ENCODE data around the gene NTM.

Gene NTM

DNA sequence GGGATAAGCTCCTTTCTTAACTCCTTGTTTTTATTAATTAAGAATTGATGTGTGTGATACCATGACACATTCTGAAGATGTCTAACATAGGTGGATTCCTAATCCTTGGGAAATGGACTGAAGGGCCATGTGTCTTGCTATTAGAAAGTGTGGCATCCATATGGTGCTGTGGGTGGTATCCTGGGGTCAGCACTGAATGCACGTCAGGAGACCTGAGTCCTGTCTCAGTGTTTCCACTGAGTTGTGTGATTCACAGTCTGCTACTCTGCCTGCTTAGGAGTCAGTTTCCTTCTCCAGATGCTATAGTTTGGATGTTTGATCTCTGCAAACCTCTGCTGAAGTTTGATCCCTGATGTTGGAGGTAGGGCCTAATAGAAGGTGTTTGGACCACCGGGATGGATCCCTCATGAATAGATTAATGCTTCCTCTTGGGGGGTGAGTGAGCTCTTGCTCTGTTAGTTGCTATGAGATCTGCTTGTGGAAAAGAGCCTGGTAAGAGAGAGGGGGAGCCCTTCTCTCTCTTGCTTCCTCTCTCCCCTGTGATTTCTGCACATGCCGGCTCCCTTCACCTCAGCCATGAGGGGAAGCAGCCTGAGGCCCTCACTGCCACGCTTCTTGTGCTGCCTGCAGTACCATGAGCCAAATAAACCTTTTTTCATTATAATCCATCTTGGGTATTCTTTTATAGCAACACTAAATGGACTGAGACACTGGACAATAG lies 666.5 kb downstream of the NTM start:
- DNase-seq: no peak

DNA sequence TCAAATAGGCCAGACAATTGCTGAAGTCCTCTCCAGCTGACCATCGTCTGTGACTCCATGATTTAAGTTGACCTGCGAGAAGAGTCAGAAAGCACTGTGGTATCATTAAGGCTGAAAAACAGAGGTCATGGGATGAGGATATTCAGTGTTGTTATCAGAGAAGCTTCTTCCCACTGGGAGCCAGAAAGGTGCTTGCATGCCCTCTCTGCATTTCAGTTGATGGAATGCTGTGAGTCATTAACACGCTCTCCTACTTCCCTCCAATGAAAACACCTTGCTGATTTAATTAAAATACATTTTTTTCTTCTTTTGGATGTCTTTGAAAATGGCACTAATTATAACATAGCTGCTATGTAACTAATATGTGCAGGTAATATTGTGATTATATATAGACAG lies 667.0 kb downstream of the NTM start:
- no peak for DNase-seq

DNA sequence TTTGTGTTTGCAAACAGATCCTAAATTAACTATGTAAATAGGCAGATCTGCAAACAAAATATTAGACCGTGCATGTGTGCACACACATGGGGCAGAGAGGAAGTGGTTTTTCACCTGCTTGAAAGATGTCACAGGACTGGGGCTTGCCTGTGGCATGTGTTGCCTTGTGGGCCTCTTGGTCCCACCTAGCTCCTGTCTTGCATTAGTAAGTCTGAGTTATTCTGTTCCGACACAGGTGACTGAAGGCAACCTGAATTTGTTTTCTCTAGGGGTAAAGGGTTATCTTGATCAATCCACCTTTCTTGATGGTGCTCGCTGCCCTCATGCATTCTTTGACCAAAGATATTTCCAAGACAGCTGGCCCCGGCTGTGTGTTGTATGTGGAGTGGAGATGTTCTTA lies 667.5 kb downstream of the NTM start:
- no peak for DNase-seq

DNA sequence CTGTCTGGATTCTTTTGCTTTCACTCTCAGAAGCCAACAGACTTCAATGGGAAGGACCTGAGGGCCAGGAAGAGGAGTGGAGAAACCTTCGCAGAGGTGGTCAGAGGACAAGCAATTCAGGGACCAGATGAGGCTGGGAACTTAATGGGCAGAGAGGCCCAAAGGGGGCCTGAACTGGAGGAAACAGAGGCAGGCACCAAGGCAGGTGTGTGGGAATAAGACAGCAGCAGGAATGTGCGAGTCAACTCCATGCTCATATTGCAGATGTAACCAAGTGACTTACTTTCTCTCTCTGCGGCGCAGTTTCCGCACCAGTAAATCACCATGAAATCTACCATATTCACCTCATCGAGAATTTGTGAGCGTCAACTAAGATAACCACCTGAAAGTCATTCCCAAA lies 669.1 kb downstream of the NTM start:
- no peak for DNase-seq

DNA sequence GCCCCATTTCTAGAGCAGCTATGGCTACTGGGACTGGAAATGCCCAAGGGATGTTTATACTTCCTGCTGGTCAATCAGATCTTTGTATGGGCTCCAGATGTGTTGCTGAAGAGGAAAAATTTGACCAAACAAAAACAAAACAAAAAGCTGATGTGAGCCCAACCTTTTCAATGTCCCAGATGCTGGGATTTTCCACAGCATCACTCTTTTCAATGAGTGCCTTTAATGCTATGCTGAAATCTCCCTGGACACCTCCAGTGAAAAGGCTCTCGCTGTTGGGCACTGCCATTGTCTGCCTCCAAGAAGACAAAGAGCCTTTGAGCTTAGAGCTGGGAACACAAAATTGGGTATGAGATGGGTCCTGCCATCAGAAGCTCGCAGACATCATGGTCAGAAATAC lies 671.9 kb downstream of the NTM start:
- no peak for DNase-seq

DNA sequence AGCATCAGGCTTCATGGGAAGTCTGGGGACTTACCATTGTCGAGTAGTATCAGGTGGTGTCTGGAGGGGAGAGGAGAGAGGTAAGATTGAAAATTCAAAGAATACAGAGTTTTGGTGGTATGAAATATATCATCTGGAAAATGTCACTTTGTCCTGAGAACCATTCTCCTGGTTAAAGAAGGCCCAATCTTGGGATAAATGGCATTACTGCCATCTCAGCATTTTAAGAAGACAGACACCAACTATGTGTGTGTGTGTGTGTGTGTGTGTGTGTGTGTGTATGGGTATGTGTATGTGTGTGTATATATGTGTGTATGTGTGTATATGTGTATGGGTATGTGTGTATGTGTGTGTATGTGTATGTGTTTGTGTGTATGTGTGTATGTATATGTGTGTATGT lies 673.3 kb downstream of the NTM start:
- DNase-seq: no peak

DNA sequence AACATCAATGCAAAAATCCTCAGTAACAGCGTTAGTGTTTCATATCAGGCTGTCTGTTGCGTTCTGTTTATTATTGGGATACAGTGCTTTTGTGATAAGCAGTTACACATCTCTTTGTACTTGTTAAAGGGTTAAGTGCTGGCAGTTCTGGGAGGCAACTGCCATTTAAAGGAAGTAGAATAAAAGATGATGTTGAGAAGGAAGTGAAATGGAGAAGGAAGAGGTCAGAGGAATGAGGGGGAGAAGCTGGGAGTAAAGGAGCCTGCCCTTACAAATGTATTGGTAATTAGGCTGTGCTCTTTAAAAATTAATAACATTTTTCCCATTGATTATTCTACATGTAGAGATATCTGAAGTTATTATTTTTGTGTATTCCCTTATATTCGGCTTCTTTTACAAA lies 674.7 kb downstream of the NTM start:
- no peak for DNase-seq

DNA sequence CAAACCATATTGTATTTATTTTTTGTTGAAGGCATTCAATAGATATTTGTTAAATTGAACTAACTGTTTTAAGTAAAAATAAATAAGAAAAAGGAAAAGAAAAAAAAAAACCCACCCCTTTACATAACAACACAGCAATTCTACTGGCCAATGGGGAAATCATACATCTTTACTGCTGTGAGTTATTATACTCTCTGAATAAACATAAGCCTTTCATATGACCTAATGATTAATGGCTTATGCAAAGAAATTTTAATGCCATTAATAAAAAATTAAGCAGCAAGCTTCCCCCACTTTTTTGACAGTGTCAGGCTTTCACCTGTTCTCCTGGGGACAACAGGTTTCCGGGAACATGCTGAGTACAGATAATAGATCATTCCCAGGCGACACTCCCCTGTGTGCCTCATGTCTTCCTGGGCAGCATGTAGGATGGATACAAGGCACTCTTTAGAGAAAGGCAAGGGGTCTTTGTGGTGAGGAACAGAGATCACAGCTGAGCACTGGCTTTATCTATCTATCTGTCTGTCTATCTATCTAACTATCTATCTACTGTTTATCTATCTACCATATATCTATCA lies 676.0 kb downstream of the NTM start:
- no peak for DNase-seq

DNA sequence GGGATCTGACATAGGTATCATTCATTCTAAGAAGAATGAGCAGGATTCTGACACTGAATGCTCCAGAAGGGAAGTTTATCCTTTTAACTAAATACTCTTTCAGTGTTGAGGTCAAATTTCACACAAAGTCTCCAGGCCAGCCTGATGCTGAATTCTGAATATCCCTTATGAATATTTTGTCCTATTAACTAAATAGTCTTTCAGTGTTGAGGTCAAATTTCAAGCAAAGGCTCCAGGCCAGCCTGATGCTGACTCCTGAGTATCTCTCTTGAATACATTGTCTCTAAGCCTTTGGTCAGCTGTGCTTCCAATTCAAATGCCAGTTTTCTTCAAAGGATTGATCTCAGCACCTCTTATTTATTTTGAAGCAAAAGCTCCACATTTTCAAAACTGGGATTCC lies 676.8 kb downstream of the NTM start:
- no peak for DNase-seq

DNA sequence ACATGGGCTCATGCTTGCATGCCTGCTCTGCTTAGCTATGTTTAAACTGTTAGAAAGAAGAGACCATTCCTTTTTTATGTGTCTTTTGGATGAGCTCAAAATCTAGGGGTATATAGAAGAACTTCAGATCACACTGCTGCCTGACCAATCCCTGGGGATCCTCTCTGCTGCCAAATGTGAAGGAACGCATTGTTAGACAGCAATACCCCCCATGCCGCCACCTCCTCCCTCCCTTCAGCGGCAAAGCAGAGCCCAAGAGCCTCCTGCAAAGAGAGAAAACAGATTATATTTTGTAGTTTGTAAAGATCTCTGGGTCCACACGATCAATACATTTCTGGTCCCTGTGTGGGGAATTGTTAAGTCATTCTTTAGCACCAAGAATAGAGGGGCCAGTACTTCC lies 677.6 kb downstream of the NTM start:
- DNase-seq: no peak

DNA sequence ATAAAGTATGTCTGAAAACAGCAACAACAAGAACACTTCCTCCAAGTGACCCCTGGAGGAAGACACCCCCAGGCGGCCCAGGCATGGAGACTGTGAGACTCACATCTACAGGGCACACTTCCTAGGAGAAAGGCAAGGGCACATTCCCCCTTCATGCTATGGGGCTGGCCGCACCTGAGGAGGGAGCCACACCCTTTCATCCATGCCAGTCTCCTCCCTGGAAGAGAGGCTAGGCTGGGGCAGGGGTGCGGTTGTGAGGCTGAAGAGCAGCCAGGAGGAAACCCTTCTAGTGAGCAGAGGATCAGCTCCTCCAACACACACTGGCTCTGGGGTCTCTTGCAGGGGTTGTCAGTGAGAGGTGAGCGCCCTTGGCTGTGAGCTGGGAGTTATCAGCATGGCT lies 678.8 kb downstream of the NTM start:
- no peak for DNase-seq

DNA sequence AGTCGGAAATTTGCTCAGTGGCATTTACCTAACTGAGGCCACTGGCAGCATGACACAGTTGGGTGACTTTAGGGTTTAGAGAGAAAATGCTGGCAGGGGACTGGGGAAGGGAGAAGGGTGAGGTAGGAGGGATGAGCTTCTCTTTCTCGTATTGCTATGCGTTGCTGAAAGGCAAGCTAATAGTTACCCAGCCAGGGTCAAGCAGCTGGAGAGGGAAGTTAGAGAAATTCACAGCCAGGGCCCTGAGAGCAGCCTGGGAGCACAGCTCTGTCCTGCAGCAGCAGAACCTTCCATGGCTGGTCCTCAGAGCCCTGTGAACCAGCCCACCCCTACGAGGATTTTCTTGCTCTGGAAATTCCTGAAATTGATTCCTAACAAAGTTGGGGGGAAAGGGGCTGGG lies 679.6 kb downstream of the NTM start:
- no peak for DNase-seq

DNA sequence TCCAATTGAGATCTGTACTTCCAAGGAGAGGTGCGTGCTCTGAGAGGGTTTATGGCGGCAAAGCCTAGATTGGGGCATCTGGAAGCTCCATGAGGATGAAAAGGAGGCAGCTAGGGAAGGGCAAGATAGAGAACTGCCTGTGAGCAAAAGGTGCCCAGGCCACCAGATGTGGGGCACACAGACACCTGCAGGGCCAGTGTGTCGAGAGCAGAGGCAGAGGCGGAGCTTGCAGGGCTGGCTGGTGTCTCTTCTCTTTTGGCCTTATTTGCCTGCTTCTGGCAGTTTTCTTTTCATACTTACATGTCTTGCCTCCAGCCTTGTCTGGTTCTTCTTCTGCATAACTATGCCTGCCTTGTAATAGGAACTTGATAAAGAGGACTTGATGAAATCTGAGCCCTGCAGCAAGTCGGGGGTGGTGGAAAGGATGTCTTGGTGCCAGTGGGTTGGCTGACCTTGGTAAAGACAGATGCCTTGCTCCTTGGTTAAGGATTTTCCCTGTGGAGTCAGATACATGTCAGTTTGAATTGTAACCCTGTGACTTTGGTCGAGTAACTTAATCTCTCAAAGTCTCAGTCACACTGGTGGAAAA lies 680.3 kb downstream of the NTM start:
- DNase-seq: no peak

DNA sequence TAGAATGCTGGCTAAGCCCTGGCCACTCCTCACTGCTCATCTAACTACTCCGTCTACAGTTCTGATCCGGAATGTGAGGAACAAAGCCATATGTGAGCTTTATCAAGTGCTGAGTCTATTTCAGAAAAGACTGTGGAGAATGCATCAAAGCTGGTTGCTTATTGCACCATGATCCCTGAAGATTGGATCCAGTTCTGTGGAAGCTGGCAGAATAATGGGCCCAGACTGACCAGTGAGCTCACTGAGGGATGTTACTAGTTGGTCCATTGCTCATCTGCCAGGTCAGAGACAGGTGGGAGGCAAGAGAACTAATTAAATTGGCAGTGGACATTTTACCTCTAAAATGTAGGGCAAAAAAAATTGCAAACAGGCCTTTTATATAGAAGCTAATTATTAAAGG lies 681.3 kb downstream of the NTM start:
- no peak for DNase-seq

DNA sequence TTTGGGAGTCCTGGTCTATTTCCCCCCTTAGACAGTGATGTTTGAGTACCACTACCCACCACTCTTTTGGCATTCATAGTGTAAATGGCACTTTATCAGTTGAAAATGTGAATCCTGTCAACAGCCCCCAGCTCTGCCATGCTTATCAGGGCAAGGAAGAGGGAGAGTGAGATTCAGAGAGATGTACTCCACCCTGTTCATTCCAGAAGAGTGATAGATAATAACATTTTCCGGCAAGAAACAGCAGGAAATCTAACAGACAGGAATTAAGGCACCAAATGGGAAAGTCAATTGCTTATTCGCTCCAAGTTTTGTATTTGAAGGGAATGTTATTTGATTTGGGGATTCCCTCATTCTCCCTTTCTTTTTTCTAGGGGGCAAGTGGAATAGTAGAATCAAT lies 681.9 kb downstream of the NTM start:
- no peak for DNase-seq

DNA sequence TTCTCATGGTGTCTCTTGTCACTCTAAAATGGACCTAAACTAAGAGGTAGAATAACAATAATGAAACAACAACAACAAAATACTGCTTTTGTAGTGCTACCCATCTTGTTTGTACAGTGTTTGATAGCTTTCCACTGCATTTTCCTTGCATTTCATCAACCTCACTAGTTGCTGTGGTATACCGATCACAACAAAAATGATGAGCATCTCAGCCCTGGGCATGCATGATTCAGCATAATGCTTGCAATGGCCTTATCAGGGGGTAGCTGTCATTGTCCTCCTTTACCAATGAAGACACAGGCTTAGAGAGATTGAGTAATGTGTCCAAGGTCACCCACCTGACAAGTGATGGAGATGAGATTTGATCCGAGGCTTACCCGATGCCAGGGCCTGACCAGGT lies 682.5 kb downstream of the NTM start:
- no peak for DNase-seq

DNA sequence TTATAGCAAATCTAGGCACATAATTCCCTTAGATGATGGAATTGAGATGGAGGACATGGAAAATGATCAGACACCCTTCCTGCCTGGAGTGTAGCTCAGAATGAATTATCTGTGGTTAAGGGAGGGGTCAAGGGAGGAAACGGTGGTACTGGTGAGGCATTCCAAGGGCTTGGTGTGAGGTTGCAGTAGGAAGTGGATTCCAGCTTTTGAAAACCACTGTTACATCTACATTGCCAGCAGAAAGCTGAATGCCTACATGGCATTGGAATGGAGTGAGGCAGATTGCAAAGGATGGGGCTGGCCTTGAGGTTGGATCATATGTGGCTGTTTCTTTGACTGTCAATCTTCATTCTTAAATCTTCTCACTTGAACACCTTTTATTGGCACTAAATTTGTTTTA lies 684.4 kb downstream of the NTM start:
- no peak for DNase-seq

DNA sequence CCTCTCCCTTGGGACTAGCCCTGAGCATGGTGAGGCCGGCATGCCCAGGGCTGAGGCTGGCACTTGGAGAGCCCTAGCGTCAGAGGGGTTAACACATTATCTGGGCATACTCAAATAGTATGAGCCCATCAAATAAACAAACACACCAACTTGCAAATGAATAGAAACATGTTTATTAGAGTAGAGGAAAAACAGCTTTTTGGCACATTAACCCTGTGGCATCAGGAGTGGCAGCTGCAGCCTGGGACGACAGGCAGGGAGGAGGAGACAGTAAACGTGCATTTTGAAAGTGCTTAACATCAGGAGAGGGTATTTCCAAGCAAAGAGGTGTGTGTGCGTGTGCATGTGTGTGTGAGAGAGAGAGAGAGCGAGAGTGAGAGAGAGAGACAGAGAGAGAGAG lies 684.9 kb downstream of the NTM start:
- no peak for DNase-seq

DNA sequence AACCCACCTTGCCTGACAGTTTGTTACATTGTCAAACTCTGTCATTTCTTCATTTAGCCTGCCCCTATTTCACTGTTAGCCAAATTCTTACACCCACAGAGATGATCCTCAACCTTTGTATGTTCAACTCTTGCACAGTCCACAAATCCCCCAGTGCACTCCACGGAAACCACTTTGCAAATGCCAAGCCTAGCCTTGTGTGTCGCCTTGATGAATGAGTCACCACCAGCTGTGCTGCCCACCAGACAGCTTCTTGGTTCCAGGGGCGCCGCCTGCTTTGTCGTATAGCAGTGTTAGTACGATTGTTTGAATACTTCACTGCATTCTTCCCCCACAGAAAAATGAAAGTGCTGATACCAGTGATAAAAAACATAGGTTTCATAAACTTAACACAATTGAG lies 686.3 kb downstream of the NTM start:
- no peak for DNase-seq

DNA sequence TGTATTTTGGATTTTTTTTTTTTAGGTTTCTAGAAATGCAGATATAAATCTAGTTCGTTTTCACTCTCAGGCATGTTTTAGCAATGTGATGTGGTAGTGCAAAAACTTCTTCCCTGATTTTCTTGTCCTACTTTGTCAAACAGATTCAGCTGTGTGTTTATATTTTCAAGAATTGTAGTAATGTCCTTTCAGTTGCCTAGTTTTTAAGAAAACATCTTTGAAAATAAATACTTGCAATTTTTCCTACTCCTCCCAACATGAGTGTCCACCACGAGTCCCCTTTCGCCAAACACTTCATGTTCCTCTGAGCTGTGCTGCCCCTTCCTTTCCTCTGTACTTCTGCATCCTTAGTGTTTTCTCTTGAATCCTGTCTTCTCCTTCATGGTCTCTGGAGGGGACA lies 686.9 kb downstream of the NTM start:
- DNase-seq: no peak

DNA sequence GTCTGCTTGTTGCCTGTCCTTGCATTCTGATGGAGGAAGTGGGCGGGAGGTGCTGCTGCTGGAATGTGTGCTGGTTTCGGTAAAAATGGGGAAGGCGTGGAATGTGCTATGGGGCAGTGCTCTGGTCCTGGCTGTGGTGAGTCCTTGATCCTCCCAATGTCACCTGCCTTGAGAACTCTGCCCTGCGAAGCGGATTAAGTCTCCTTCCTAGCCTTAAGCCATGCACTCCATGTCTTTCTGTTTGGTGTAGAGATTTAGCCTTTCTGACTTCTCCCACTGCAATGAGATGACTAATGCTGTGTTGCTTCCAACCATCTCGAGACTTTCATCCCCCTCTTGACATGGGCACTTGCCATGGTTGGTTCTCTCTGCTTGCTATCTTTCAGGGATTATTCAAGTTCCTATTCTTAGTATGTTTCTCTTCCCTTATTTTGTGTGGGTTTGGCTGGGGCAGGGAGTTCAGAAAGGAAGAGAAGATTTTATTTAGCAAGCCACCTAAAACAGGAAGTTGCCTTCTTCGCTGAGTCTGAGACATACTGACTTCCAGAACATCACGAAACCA lies 687.9 kb downstream of the NTM start:
- no peak for DNase-seq

DNA sequence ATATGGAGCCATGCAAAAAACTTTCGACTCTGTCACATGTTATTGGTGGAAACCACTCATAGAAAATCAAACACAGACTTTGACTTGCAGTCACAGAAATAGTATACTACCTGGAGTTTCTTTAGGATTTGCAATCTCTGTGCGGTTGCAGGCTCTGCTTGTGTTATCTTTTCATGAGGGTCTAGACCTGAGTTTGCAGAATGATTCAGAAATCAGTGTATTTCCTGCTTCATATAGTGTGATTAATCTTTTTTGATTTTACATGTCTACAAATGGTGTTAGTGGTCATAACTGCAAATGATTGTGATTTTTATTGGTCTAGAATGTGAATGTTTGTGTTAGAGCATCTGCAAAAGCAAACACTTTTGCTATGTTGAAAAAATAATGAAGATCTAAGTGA lies 690.2 kb downstream of the NTM start:
- DNase-seq: no peak

DNA sequence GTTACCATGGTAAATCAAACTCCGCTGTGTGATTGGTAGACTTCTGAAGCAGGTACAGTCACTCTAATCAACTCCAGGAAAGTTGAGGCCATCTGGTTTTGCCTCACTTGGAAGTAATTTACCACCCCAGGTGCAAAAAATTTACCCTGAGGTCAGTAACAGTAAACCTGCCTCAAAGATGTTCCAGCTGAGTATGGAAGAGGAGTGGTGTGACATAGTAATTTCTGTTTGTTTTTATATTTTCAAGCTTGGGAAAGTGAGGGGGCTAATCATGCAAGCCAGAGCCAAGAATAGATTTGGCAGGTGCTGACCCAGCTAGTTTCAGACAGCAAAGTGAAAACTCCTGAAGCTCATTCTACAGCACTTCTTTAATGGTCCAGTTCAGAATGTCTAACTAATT lies 691.6 kb downstream of the NTM start:
- no peak for DNase-seq

DNA sequence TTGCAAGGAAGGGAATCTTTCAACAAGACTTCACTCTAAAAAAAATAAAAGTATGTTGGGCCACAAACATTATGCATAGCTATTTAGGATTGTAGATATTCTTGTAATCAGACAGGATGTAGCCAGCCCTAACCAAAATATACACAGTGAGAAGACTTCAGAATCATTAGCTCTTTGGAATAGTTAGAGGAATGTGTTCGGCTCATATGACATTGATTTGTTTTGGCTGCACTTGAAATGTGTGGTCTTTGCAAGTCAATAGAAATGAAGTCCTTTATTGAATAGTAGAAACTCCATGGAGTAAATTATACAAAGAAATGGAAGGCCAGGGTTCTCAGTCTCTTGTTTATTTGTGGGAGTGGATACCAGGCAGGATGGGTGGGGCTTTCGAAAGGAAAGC lies 692.1 kb downstream of the NTM start:
- DNase-seq: no peak
